ENCODE measurements around the gene GOSR2.

The GOSR2 gene

GRCh38 chr17:46894476-46895151 is 28.3 kb upstream of the GOSR2 start:
- H3K9me3 ChIP-seq (ENCODE audit: control insufficient read depth, low read length): no peaks in the 10 kb centered on the region
- H3K79me2 ChIP-seq: no peaks in the 10 kb centered on the region
- H3K4me2 ChIP-seq (ENCODE audit: low read length): no peak overlapping the region
- H3K4me3 ChIP-seq (ENCODE audit: low read depth, low read length): no peak overlapping the region
- H3K36me3 ChIP-seq (ENCODE audit: control insufficient read depth, insufficient read depth, low read length): no peaks in the 10 kb centered on the region
- H3K4me1 ChIP-seq: no peaks in the 10 kb centered on the region
- TF ChIP-seq, protein P1, sequence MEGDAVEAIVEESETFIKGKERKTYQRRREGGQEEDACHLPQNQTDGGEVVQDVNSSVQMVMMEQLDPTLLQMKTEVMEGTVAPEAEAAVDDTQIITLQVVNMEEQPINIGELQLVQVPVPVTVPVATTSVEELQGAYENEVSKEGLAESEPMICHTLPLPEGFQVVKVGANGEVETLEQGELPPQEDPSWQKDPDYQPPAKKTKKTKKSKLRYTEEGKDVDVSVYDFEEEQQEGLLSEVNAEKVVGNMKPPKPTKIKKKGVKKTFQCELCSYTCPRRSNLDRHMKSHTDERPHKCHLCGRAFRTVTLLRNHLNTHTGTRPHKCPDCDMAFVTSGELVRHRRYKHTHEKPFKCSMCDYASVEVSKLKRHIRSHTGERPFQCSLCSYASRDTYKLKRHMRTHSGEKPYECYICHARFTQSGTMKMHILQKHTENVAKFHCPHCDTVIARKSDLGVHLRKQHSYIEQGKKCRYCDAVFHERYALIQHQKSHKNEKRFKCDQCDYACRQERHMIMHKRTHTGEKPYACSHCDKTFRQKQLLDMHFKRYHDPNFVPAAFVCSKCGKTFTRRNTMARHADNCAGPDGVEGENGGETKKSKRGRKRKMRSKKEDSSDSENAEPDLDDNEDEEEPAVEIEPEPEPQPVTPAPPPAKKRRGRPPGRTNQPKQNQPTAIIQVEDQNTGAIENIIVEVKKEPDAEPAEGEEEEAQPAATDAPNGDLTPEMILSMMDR (IDR thresholded peaks at IDR 0.05): no peak
- H2AFZ ChIP-seq: no peak overlapping the region
- H3K9ac ChIP-seq: no peak overlapping the region
- no peak overlapping the region for H3K27ac ChIP-seq
- no peaks in the 10 kb centered on the region for H3K27me3 ChIP-seq (ENCODE audit: control insufficient read depth, insufficient read depth, low read length)

GRCh38 chr17:46895171-46895570 is 27.8 kb upstream of the GOSR2 start:
- TF ChIP-seq, protein P1 (IDR thresholded peaks at IDR 0.05): no peak
- Histone ChIP-seq H3K9ac (no peak overlapping the region), H3K79me2 (no peaks in the 10 kb centered on the region), H3K9me3 (ENCODE audit: control insufficient read depth, low read length) (no peaks in the 10 kb centered on the region), H2AFZ (no peak overlapping the region), H3K4me3 (ENCODE audit: low read depth, low read length) (no peak overlapping the region), H3K4me2 (ENCODE audit: low read length) (no peak overlapping the region), H3K27me3 (ENCODE audit: control insufficient read depth, insufficient read depth, low read length) (no peaks in the 10 kb centered on the region), H3K4me1 (no peaks in the 10 kb centered on the region), H3K36me3 (ENCODE audit: control insufficient read depth, insufficient read depth, low read length) (no peaks in the 10 kb centered on the region), H3K27ac (no peak overlapping the region)

DNA sequence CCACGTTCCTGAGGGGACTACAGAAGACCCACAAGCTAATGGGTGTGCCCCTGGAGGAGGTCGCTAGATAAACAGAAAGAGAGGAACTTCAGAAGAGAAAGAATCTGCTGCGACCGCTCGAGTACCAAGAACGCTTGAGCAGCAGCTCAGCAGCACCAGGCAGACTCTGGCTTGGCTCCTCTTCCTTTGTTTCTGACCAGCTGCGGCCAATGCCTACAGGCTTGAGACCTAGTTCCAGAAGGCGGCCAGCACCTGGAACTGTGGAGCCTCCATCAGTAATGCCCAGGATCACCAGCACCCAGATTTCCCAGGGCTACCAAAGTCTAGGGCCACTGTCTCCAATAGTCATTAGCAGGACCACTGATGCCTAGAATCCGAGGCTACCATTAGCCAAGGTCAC is 26.0 kb upstream of the GOSR2 start:
- TF ChIP-seq, protein P1 (IDR thresholded peaks at IDR 0.05): no peak
- H3K36me3 ChIP-seq (ENCODE audit: control insufficient read depth, insufficient read depth, low read length): no peaks in the 10 kb centered on the region

GRCh38 chr17:46898364-46898763 is 24.6 kb upstream of the GOSR2 start:
- Histone ChIP-seq H2AFZ (no peak overlapping the region), H3K36me3 (ENCODE audit: control insufficient read depth, insufficient read depth, low read length) (no peaks in the 10 kb centered on the region), H3K4me3 (ENCODE audit: low read depth, low read length) (no peak overlapping the region), H3K27ac (no peak overlapping the region), H3K79me2 (no peaks in the 10 kb centered on the region), H3K4me1 (no peaks in the 10 kb centered on the region), H3K9ac (no peak overlapping the region), H3K9me3 (ENCODE audit: control insufficient read depth, low read length) (no peaks in the 10 kb centered on the region), H3K4me2 (ENCODE audit: low read length) (no peak overlapping the region), H3K27me3 (ENCODE audit: control insufficient read depth, insufficient read depth, low read length) (no peaks in the 10 kb centered on the region)
- TF ChIP-seq, protein P1 (IDR thresholded peaks at IDR 0.05): no peak

More for the DNA sequence above, 26.0 kb upstream of the GOSR2 start:
- no peaks in the 10 kb centered on the region for H3K9me3 ChIP-seq (ENCODE audit: control insufficient read depth, low read length)
- H3K4me3 ChIP-seq (ENCODE audit: low read depth, low read length): no peak overlapping the region
- no peaks in the 10 kb centered on the region for H3K4me1 ChIP-seq
- H3K9ac ChIP-seq: no peak overlapping the region
- no peak overlapping the region for H2AFZ ChIP-seq
- H3K27ac ChIP-seq: no peak overlapping the region
- no peak overlapping the region for H3K4me2 ChIP-seq (ENCODE audit: low read length)
- no peaks in the 10 kb centered on the region for H3K79me2 ChIP-seq
- no peaks in the 10 kb centered on the region for H3K27me3 ChIP-seq (ENCODE audit: control insufficient read depth, insufficient read depth, low read length)

DNA sequence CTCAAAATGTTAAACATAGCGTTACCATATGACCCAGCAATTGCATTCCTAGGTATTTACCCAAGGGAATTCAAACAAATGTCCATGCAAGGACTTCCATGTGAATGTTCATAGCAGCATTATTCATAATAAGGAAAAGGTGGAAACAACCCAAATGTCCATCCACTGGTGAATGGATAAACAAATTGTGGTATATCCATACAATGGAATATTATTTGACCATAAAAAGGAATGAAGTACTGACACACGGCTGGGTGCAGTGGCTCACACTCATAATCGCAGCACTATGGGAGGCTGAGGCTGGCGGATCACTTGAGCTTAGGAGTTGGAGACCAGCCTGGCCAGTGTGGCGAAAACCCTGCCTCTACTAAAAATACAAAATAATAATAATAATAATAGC is 24.1 kb upstream of the GOSR2 start:
- H3K27me3 ChIP-seq (ENCODE audit: control insufficient read depth, insufficient read depth, low read length): no peaks in the 10 kb centered on the region
- no peak overlapping the region for H3K9ac ChIP-seq
- H3K4me2 ChIP-seq (ENCODE audit: low read length): no peak overlapping the region
- H3K79me2 ChIP-seq: no peaks in the 10 kb centered on the region
- H3K4me1 ChIP-seq: no peaks in the 10 kb centered on the region
- no peaks in the 10 kb centered on the region for H3K36me3 ChIP-seq (ENCODE audit: control insufficient read depth, insufficient read depth, low read length)
- H2AFZ ChIP-seq: no peak overlapping the region
- TF ChIP-seq, protein P1 (IDR thresholded peaks at IDR 0.05): no peak
- no peaks in the 10 kb centered on the region for H3K9me3 ChIP-seq (ENCODE audit: control insufficient read depth, low read length)
- H3K4me3 ChIP-seq (ENCODE audit: low read depth, low read length): no peak overlapping the region
- no peak overlapping the region for H3K27ac ChIP-seq
